ENCODE data around the gene ATP11A. TPM values are rescaled to one million over a fixed set of nuclear protein-coding genes. Genes with fewer than 3 reads are reported as not detected.
"Not testable (repeated sequence)": the region's sequence is repeated elsewhere in the genome, so short reads cannot be mapped to it uniquely, and the experiment has no call there.

The ATP11A gene
- total RNA-seq, 1 donor from 2014 or later, result 72.0 TPM

DNA sequence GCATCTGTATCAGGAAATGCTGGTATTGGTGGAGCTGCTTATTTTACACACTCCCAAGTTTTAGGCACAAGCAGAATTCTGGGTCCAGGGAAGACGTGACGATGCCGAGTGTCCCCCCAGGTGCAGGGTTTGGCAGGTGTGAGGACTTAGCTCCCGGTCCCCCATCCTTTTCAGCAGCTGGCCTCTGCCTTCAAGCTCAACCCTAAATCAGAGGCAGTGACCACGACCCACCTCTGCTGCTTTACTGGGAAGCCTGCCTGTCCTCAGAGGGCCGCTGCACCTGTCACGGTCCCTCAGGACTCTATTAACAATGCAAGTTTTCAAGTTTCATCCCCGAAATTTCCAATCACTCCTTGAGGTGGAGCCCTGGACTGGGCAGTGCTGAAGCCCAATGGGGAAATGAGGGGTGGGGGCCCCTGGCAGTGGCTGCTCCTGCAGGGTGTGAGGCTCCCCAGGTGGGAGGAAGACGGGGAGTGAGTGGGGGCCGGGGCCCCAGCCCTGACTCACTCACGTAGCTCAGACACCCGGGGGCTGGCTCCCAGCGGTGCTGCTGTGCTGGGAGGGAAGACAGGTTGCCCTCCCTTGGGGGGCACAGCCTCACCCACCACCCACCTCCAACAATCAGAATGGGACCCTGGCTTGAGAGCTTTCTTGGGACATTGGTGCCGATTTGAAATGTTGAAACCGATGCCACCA lies 186.6 kb downstream of the ATP11A start:
- Mint-ChIP-seq H3K36me3 (ENCODE audit: low read depth) (peaks cover 35% of the 10 kb centered on the region), H3K9me3 (peaks cover 7% of the 10 kb centered on the region), H3K27me3 (ENCODE audit: low read depth) (no peaks in the 10 kb centered on the region), H3K4me1 (ENCODE audit: low read depth) (peaks cover 14% of the 10 kb centered on the region), H3K4me3 (ENCODE audit: low read depth) (no peak overlapping the region), H3K27ac (no peak overlapping the region)
- intact Hi-C loops (cut with micrococcal nuclease), result no loop called here
- DNase-seq (ENCODE audit: low spot score), result no peak

DNA sequence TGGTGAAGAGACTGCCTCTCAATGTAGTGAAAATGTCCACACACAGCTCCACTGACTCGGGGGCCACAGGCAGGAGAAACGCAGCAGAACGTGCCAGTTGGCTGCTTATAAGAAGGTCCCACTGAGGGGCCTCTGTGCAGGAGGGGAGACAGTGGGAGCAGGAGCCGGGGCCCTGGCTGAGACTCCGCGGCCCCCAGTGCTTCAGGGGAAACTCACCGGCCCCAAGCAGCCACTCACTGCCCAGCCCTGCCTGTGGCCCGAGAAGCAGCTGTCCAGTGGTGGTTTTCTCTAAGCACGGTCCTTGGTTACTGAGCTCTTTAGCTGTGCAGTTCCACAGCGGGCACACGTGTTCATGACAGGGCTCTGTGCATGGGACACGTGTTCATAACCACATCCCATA lies 187.2 kb downstream of the ATP11A start:
- peaks cover 28% of the 10 kb centered on the region for H3K36me3 Mint-ChIP-seq (ENCODE audit: low read depth)
- peaks cover 7% of the 10 kb centered on the region for H3K9me3 Mint-ChIP-seq
- no peaks in the 10 kb centered on the region for H3K27me3 Mint-ChIP-seq (ENCODE audit: low read depth)
- intact Hi-C loops (cut with micrococcal nuclease), result no loop called here
- H3K4me1 Mint-ChIP-seq (ENCODE audit: low read depth), result peaks cover 12% of the 10 kb centered on the region
- DNase-seq (ENCODE audit: low spot score), result no peak
- H3K4me3 Mint-ChIP-seq (ENCODE audit: low read depth), result no peak overlapping the region
- no peak overlapping the region for H3K27ac Mint-ChIP-seq

DNA sequence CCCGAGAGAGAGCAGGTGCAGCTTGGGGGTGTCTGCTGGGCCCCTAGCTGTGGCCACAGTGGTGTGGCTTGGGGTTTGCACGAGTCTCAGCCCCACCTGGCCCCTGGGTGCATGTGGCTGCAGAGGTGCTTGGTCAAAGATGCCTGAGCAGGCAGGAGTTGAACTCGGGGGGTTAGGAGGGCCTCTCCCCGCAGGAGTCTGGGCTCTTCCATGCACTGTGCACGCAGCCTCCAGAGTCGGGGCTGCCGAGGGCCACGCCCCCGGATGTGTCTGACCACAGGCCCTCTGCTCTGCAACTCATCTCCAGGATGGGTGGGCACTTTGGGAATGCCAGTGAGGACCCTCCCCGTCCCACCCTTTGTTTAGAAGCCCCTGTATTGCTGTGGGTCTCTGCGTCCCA lies 187.7 kb downstream of the ATP11A start:
- H3K36me3 Mint-ChIP-seq (ENCODE audit: low read depth), result peaks cover 27% of the 10 kb centered on the region
- H3K27me3 Mint-ChIP-seq (ENCODE audit: low read depth), result no peaks in the 10 kb centered on the region
- no peak overlapping the region for H3K4me3 Mint-ChIP-seq (ENCODE audit: low read depth)
- H3K9me3 Mint-ChIP-seq, result peaks cover 6% of the 10 kb centered on the region
- intact Hi-C loops (cut with micrococcal nuclease), result no loop called here
- no peak for DNase-seq (ENCODE audit: low spot score)
- no peak overlapping the region for H3K27ac Mint-ChIP-seq
- peaks cover 12% of the 10 kb centered on the region for H3K4me1 Mint-ChIP-seq (ENCODE audit: low read depth)

DNA sequence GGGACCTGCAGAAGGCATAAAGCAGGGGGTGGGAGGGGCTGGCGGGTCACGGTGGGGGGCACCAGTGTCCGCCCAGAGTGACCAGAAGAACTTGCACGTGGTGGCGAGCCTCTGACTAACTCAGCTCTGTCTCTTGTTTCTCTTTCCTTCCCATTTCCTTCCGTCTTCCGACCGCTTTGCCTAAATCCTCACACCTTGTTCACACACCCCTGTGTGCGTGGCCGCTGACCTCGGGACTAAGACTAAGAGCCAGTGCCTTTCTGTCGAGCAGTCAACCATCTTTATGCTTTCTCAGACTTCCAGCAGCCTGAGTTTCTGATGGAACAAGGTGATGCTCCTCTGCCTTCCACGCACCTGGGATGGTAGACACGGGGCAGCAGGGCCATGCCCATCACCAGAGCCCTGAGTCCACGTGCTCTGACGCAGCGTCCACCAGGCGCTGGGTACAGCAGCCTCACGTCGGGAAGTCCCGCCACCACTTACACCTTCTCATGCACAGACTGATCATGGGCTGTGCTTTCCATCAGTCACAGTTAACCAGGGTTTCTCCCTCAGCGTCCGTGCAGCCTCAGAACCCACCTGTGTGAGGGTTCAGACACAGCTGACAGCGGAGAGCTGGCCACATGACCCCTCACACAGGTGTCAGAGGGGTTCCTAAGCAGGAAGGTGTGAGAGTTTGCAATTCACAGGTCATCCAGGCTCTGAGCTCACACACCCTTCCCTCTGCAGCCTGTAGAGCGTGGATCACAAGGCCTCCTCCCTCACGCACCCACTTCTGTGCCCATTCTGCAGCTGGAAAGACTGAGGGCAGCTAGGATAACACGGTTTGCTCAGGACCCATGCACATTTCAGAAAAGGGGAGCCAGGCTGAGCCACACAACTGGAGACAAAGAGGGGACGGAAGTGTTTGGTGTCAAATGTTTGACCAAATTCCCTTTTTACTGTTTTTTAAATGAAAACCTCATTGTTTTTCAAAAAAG lies 188.4 kb downstream of the ATP11A start:
- DNase-seq (ENCODE audit: low spot score), result no peak
- intact Hi-C loops (cut with micrococcal nuclease), result no loop called here
- H3K4me1 Mint-ChIP-seq (ENCODE audit: low read depth), result peaks cover 7% of the 10 kb centered on the region
- no peak overlapping the region for H3K27ac Mint-ChIP-seq
- no peak overlapping the region for H3K4me3 Mint-ChIP-seq (ENCODE audit: low read depth)
- H3K27me3 Mint-ChIP-seq (ENCODE audit: low read depth), result no peaks in the 10 kb centered on the region
- H3K36me3 Mint-ChIP-seq (ENCODE audit: low read depth), result peaks cover 23% of the 10 kb centered on the region
- no peaks in the 10 kb centered on the region for H3K9me3 Mint-ChIP-seq

DNA sequence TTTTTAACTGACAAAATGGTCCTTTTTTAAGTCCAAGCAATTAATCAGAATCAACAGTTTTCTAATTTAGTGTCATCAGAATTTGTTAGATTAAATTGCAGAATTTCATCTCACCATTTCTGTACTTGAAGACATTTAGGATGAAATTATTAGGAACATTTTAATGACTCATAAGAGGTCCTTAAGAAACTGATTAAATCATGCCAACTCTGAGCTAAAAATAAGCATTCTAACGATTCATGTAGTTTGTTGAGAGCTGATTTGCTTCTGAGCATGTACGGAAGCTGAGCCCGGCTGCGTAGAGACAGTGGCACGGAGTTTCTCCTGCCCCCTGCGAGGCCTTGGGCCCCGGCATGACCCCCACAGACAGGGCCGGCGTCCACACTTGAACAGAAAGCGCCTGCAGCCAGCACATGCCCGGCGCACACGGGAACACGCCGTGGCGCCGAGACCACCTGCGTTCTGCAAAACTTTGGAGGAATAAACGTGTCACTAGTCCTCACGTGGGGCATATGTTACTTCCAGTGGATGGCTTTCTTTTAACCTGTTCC lies 189.5 kb downstream of the ATP11A start:
- H3K27ac Mint-ChIP-seq, result no peak overlapping the region
- no peak for DNase-seq (ENCODE audit: low spot score)
- intact Hi-C loops (cut with micrococcal nuclease), result no loop called here
- no peaks in the 10 kb centered on the region for H3K4me1 Mint-ChIP-seq (ENCODE audit: low read depth)
- no peak overlapping the region for H3K4me3 Mint-ChIP-seq (ENCODE audit: low read depth)
- no peaks in the 10 kb centered on the region for H3K9me3 Mint-ChIP-seq
- H3K27me3 Mint-ChIP-seq (ENCODE audit: low read depth), result no peaks in the 10 kb centered on the region
- H3K36me3 Mint-ChIP-seq (ENCODE audit: low read depth), result peaks cover 16% of the 10 kb centered on the region

DNA sequence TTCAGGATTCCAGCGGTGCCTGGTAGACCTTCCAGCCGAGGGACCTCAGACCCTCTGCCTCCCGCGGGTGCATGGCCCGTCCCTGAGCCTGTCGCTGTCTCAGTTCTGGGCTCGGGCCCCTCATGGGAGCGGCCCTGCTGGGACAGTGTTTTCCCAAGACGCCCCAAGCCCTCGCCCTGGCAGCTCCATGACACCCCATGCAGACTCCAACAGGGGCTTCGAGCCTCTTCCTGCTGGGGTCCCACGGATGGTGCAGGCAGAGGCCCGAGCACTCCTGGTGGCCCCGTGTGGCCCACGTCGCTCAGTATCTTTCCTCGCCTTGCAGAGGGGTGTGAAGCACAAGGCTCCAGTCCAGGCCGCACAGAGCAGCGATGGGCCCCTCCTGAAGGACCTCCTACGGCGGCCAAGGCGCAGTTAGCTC lies 190.4 kb downstream of the ATP11A start:
- peaks cover 15% of the 10 kb centered on the region for H3K36me3 Mint-ChIP-seq (ENCODE audit: low read depth)
- intact Hi-C loops (cut with micrococcal nuclease), result no loop called here
- no peak for DNase-seq (ENCODE audit: low spot score)
- H3K4me1 Mint-ChIP-seq (ENCODE audit: low read depth), result no peaks in the 10 kb centered on the region
- H3K4me3 Mint-ChIP-seq (ENCODE audit: low read depth), result no peak overlapping the region
- H3K9me3 Mint-ChIP-seq, result no peaks in the 10 kb centered on the region
- no peak overlapping the region for H3K27ac Mint-ChIP-seq
- no peaks in the 10 kb centered on the region for H3K27me3 Mint-ChIP-seq (ENCODE audit: low read depth)

DNA sequence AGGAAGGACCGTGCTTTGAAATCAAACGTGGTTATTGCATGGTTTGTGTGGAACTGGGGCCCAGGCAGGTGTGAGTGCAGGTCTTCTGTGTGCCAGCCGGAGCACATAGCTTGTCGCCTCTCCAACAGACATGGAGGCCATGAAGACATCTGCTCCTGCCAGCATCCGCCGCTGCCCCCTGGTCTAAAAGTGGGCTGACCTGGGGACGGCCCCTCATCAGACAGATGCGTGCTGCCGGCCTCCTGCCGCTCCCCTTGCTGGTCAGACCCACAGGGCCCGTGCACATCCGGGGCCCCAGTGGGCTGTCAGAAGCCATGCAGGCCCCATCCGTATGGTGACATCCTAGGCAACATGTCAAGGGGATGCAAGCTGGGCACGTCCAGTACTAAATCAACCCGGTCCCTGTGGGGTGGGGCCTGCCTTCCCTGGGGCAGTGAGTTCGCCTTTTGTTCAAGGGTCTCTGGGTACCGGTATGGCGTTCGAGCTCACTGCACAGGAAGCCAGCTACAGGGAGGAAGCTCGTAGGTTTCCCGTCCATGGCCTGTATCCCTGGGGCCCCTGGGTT lies 191.2 kb downstream of the ATP11A start:
- no peak overlapping the region for H3K27ac Mint-ChIP-seq
- no peak overlapping the region for H3K4me3 Mint-ChIP-seq (ENCODE audit: low read depth)
- H3K36me3 Mint-ChIP-seq (ENCODE audit: low read depth), result peaks cover 7% of the 10 kb centered on the region
- H3K27me3 Mint-ChIP-seq (ENCODE audit: low read depth), result no peaks in the 10 kb centered on the region
- H3K4me1 Mint-ChIP-seq (ENCODE audit: low read depth), result no peaks in the 10 kb centered on the region
- no peaks in the 10 kb centered on the region for H3K9me3 Mint-ChIP-seq
- intact Hi-C loops (cut with micrococcal nuclease), result no loop called here
- DNase-seq (ENCODE audit: low spot score), result no peak

DNA sequence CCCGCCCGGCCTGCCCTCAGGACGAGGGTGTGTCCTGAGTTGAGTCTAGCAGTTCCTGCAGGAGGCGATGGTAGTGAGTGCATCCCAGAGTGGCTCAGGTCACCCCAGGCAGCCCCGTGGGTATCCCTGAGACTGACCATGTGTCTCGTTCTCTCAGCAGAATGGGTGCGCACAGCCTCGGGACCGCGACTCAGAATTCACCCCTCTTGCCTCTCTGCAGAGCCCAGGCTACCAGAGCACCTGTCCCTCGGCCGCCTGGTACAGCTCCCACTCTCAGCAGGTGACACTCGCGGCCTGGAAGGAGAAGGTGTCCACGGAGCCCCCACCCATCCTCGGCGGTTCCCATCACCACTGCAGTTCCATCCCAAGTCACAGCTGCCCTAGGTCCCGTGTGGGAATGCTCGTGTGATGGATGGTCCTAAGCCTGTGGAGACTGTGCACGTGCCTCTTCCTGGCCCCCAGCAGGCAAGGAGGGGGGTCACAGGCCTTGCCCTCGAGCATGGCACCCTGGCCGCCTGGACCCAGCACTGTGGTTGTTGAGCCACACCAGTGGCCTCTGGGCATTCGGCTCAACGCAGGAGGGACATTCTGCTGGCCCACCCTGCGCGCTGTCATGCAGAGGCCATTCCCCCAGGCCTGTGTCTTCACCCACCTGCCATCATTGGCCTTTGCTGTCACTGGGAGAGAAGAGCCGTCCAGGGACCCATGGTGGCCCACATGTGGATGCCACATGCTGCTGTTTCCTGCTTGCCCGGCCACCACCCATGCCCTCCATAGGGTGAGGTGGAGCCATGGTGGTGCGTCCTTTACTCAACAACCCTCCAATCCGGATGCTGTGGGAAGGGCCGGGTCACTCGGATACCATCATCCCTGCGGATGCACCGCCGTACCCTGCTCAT lies 192.1 kb downstream of the ATP11A start:
- Mint-ChIP-seq H3K4me3 (ENCODE audit: low read depth) (no peak overlapping the region), H3K27ac (no peak overlapping the region), H3K27me3 (ENCODE audit: low read depth) (no peaks in the 10 kb centered on the region), H3K36me3 (ENCODE audit: low read depth) (peaks cover 7% of the 10 kb centered on the region), H3K4me1 (ENCODE audit: low read depth) (no peaks in the 10 kb centered on the region), H3K9me3 (no peaks in the 10 kb centered on the region)
- intact Hi-C loops (cut with micrococcal nuclease), result no loop called here
- no peak for DNase-seq (ENCODE audit: low spot score)

DNA sequence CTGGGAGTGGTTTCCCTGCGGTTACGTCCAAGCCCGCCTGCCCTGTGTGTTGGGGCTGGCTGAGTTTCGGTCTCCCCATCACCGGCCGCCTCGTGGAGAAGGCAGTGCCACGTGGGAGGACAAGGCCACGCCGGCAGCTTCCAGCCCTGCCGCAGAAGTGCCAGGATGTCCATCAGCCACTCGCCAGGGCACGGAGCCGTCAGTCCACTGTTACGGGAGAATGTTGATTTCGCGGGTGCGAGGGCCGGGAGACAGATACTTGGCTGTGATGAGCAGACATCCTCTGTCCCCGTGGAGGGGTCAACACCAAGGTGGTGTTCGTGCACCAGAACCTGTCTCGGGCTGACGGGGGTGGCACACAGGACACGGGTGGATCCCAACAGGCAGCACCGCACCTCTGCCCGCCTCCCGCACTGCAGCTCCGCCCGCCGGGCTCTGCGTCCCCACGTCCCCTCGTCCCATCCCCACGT lies 192.8 kb downstream of the ATP11A start:
- intact Hi-C loops (cut with micrococcal nuclease), result no loop called here
- Mint-ChIP-seq H3K9me3 (no peaks in the 10 kb centered on the region), H3K36me3 (ENCODE audit: low read depth) (peaks cover 7% of the 10 kb centered on the region), H3K4me1 (ENCODE audit: low read depth) (no peaks in the 10 kb centered on the region), H3K27ac (no peak overlapping the region), H3K4me3 (ENCODE audit: low read depth) (no peak overlapping the region), H3K27me3 (ENCODE audit: low read depth) (no peaks in the 10 kb centered on the region)
- DNase-seq (ENCODE audit: low spot score), result no peak

DNA sequence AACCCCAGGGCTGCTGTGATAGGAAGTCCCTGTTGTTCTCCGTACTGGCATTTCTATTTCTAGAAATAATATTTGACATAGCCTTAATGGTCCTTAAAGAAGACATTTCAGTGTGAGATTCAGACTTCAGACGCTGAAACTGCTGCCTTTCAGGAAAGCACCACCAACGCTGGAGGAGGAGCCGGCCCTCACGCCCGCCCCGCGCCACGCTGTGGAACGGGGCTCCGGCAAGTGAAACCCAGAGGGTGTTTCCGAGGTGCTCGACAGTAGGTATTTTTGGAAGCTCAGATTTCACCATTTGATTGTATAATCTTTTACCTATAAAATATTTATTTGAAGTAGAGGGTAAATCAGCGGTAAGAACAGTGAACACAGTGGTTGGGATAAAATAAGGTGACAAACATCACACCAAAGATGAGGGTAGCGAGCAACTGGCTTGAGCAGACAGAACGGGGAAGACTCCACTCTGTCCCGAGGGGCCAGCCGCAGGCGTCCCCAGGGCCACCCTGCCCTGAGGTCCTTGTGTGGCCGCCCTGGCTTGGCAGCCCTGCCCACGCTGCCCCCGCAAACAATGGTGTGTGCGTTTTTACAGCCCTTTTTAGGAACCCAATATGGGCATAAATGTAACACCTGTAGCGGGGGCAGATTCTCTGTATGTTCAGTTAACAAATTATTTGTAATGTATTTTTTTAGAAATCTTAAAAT lies 193.6 kb downstream of the ATP11A start:
- no peak overlapping the region for H3K4me3 Mint-ChIP-seq (ENCODE audit: low read depth)
- no peaks in the 10 kb centered on the region for H3K4me1 Mint-ChIP-seq (ENCODE audit: low read depth)
- H3K27ac Mint-ChIP-seq, result no peak overlapping the region
- no peak for DNase-seq (ENCODE audit: low spot score)
- H3K27me3 Mint-ChIP-seq (ENCODE audit: low read depth), result no peaks in the 10 kb centered on the region
- no peaks in the 10 kb centered on the region for H3K9me3 Mint-ChIP-seq
- intact Hi-C loops (cut with micrococcal nuclease), result no loop called here
- peaks cover 3% of the 10 kb centered on the region for H3K36me3 Mint-ChIP-seq (ENCODE audit: low read depth)

DNA sequence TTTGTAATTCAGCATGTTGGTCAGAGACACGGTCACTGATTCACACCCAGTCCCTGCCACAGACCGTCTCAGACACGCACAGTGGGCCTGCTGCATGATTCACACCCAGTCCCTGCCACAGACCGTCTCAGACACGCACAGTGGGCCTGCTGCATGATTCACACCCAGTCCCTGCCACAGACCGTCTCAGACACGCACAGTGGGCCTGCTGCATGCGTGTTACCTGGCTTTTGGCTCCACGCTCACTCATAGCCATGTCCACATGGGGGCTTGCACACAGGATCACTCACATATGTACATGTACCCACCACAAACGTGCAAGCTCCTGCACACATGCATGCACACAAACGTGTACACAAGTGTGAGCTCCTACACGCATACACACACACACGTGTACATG lies 194.9 kb downstream of the ATP11A start:
- H3K27ac Mint-ChIP-seq; intact Hi-C loops (cut with micrococcal nuclease); H3K36me3 Mint-ChIP-seq (ENCODE audit: low read depth): not testable (repeated sequence)

More for the DNA sequence above, 194.9 kb downstream of the ATP11A start:
- not testable (repeated sequence) for H3K4me1 Mint-ChIP-seq (ENCODE audit: low read depth); H3K9me3 Mint-ChIP-seq; DNase-seq (ENCODE audit: low spot score); H3K4me3 Mint-ChIP-seq (ENCODE audit: low read depth); H3K27me3 Mint-ChIP-seq (ENCODE audit: low read depth)

Data from activated T-helper 2 cell treated with anti-CD3 and anti-CD28 coated beads, Interferon-gamma antibody, Interleukin-2, Interleukin-4, amounts not matched to agents 10 μg/mL and 5 μg/mL and 100 μg/mL, durations not matched to agents 14 hours and 24 hours and 36 hours (primary cell).